HEK293 (cell line): ENCODE data around the gene IGSF9.

Experiments
- ATF2 ChIP-seq: fragments of 450-650 bp; formaldehyde crosslinking; IDR thresholded peaks from 2 replicates; pipeline ENCODE4 v1.5.1; 2016; ENCODE audit warnings: missing biosample characterization, missing genetic modification characterization, low read depth
- BCL11B ChIP-seq: fragments of 450-650 bp; formaldehyde crosslinking; IDR thresholded peaks from 2 replicates; pipeline ENCODE4 v1.5.1; 2016; ENCODE audit warnings: low read depth, missing biosample characterization, missing genetic modification characterization
- KLF9 ChIP-seq: fragments of 450-650 bp; formaldehyde crosslinking; IDR thresholded peaks from 2 replicates; pipeline ENCODE4 v1.5.1; 2016; ENCODE audit warnings: missing biosample characterization, missing genetic modification characterization, low read depth
- OVOL3 ChIP-seq: fragments of 450-650 bp; formaldehyde crosslinking; IDR thresholded peaks from 2 replicates; pipeline ENCODE4 v1.5.1; 2016; ENCODE audit warnings: missing biosample characterization, missing genetic modification characterization
- REST ChIP-seq: fragments of 450-650 bp; formaldehyde crosslinking; IDR thresholded peaks from 2 replicates; pipeline ENCODE4 v1.5.1; 2016; ENCODE audit warnings: missing biosample characterization, missing genetic modification characterization
- ZBTB10 ChIP-seq: fragments of 450-650 bp; formaldehyde crosslinking; IDR thresholded peaks from 2 replicates; pipeline ENCODE4 v1.5.1; 2016; ENCODE audit warnings: missing biosample characterization, missing genetic modification characterization
- ZBTB44 ChIP-seq: fragments of 450-650 bp; IDR thresholded peaks from 2 replicates; pipeline ENCODE4 v1.5.1; 2018; ENCODE audit warnings: missing biosample characterization, mild to moderate bottlenecking, missing genetic modification characterization
- ZBTB6 ChIP-seq: fragments of 450-650 bp; formaldehyde crosslinking; IDR thresholded peaks from 2 replicates; pipeline ENCODE4 v1.5.1; 2017; ENCODE audit warnings: missing biosample characterization, missing genetic modification characterization
- ZBTB8A ChIP-seq: fragments of 450-650 bp; formaldehyde crosslinking; IDR thresholded peaks from 2 replicates; pipeline ENCODE4 v1.5.1; 2016; ENCODE audit warnings: missing biosample characterization, missing genetic modification characterization
- ZIC2 ChIP-seq: fragments of 450-650 bp; formaldehyde crosslinking; IDR thresholded peaks from 2 replicates; pipeline ENCODE4 v1.5.1; 2016; ENCODE audit warnings: missing biosample characterization, missing genetic modification characterization
- ZNF114 ChIP-seq: fragments of 450-650 bp; formaldehyde crosslinking; IDR thresholded peaks from 2 replicates; pipeline ENCODE4 v1.5.0; 2017; ENCODE audit warnings: missing biosample characterization, missing genetic modification characterization
- ZNF138 ChIP-seq: fragments of 450-650 bp; formaldehyde crosslinking; IDR thresholded peaks from 2 replicates; pipeline ENCODE4 v1.5.1; 2016; ENCODE audit warnings: missing biosample characterization, missing genetic modification characterization, borderline replicate concordance
- ZNF146 ChIP-seq: fragments of 450-650 bp; formaldehyde crosslinking; IDR thresholded peaks from 2 replicates; pipeline ENCODE4 v1.5.1; 2016; ENCODE audit warnings: missing biosample characterization, missing genetic modification characterization
- ZNF214 ChIP-seq: fragments of 450-650 bp; formaldehyde crosslinking; IDR thresholded peaks from 2 replicates; pipeline ENCODE4 v1.5.1; 2017; ENCODE audit warnings: missing biosample characterization, mild to moderate bottlenecking, missing genetic modification characterization, borderline replicate concordance
- ZNF423 ChIP-seq: fragments of 450-650 bp; formaldehyde crosslinking; IDR thresholded peaks from 2 replicates; pipeline ENCODE4 v1.5.1; 2016; ENCODE audit warnings: missing biosample characterization, missing genetic modification characterization
- ZNF433 ChIP-seq: fragments of 450-650 bp; formaldehyde crosslinking; IDR thresholded peaks from 2 replicates; pipeline ENCODE4 v1.5.1; 2016; ENCODE audit warnings: missing biosample characterization, missing genetic modification characterization, low read depth
- ZNF514 ChIP-seq: fragments of 450-650 bp; formaldehyde crosslinking; IDR thresholded peaks from 2 replicates; pipeline ENCODE4 v1.5.1; 2016; ENCODE audit warnings: missing biosample characterization, missing genetic modification characterization
- ZNF571 ChIP-seq: fragments of 450-650 bp; formaldehyde crosslinking; IDR thresholded peaks from 2 replicates; pipeline ENCODE4 v1.5.0; 2017; ENCODE audit warnings: missing biosample characterization, missing genetic modification characterization
- ZNF585B ChIP-seq: fragments of 450-650 bp; formaldehyde crosslinking; IDR thresholded peaks from 2 replicates; pipeline ENCODE4 v1.5.1; 2016; ENCODE audit warnings: missing biosample characterization, missing genetic modification characterization
- ZNF639 ChIP-seq: fragments of 450-650 bp; formaldehyde crosslinking; IDR thresholded peaks from 2 replicates; pipeline ENCODE4 v1.5.1; 2016; ENCODE audit warnings: missing biosample characterization, missing genetic modification characterization
- ZNF692 ChIP-seq: fragments of 450-650 bp; formaldehyde crosslinking; IDR thresholded peaks from 2 replicates; pipeline ENCODE4 v1.5.1; 2016; ENCODE audit warnings: missing biosample characterization, missing genetic modification characterization
- ZNF76 ChIP-seq: fragments of 450-650 bp; formaldehyde crosslinking; IDR thresholded peaks from 2 replicates; pipeline ENCODE4; 2016; ENCODE audit warnings: low read depth, missing biosample characterization, missing genetic modification characterization, borderline replicate concordance
- ZNF791 ChIP-seq: fragments of 450-650 bp; formaldehyde crosslinking; IDR thresholded peaks from 2 replicates; pipeline ENCODE4 v1.5.1; 2016; ENCODE audit warnings: missing biosample characterization, missing genetic modification characterization
- ZSCAN4 ChIP-seq: fragments of 450-650 bp; formaldehyde crosslinking; IDR thresholded peaks from 2 replicates; pipeline ENCODE4 v1.5.1; 2017; ENCODE audit warnings: missing biosample characterization, missing genetic modification characterization

The IGSF9 gene

GRCh38 chr1:159923203-159924024 lies 22.0 kb downstream of the IGSF9 start (continued):
- no peak for TF ChIP-seq ZNF114 (tag by site-specific recombination)
- no peak for TF ChIP-seq ZBTB6 (tag by site-specific recombination)
- TF ChIP-seq ZIC2 (tag by site-specific recombination): no peak
- no peak for TF ChIP-seq ZNF146
- no peak for TF ChIP-seq ATF2 (tag by site-specific recombination)
- peak; percentile 61; the same call in 1 of the 2 replicates for TF ChIP-seq ZBTB10 (tag by site-specific recombination)
- TF ChIP-seq ZNF514: no peak
- TF ChIP-seq ZNF76 (tag by site-specific recombination): no peak
- no peak for TF ChIP-seq ZNF214 (tag by site-specific recombination)
- TF ChIP-seq OVOL3 (tag by site-specific recombination): no peak
- peak; percentile 26; the same call in 1 of the 2 replicates for TF ChIP-seq KLF9 (tag by site-specific recombination)
- no peak for TF ChIP-seq ZBTB44 (tag by site-specific recombination)
- no peak for TF ChIP-seq ZNF585B (tag by site-specific recombination)
- no peak for TF ChIP-seq ZNF433 (tag by site-specific recombination)
- no peak for TF ChIP-seq ZNF791 (tag by site-specific recombination)
- TF ChIP-seq BCL11B (tag by site-specific recombination): 0 out of 2 replicates have a peak, but pooled peaks have one; percentile 28
- TF ChIP-seq ZNF423 (tag by site-specific recombination): no peak
- 0 out of 2 replicates have a peak, but pooled peaks have one; percentile 15 for TF ChIP-seq ZNF639 (tag by site-specific recombination)
- peak; percentile 17; the same call in 1 of the 2 replicates for TF ChIP-seq REST
- TF ChIP-seq ZBTB8A (tag by site-specific recombination): peak; percentile 17; the same call in 1 of the 2 replicates
- no peak for TF ChIP-seq ZNF138 (tag by site-specific recombination)
- TF ChIP-seq ZNF571 (tag by site-specific recombination): no peak
- no peak for TF ChIP-seq ZSCAN4
- peak; percentile 82 for TF ChIP-seq ZNF692
